Ectodermal cell (in vitro differentiated cells): ENCODE data around the gene TMEM62.
"Not testable (repeated sequence)": the region's sequence is repeated elsewhere in the genome, so short reads cannot be mapped to it uniquely, and the experiment has no call there.

ENCODE experiments used
- H3K27ac ChIP-seq: 2 replicates; pipeline ENCODE4 v1.7.0; 2013; ENCODE audit warnings: mild to moderate bottlenecking, low read depth, low read length; ENCODE audit not compliant: insufficient read depth, poor library complexity, severe bottlenecking
- H3K27me3 ChIP-seq: 2 replicates; pipeline ENCODE4 v1.7.0; 2013; ENCODE audit warnings: mild to moderate bottlenecking, low read length; ENCODE audit not compliant: insufficient read depth, control insufficient read depth, poor library complexity, severe bottlenecking
- H3K36me3 ChIP-seq: one replicate; pipeline ENCODE4 v1.7.0; 2013; ENCODE audit warnings: low read length; ENCODE audit not compliant: control insufficient read depth, insufficient read depth
- H3K4me1 ChIP-seq: one replicate; pipeline ENCODE4 v1.7.0; 2013; ENCODE audit warnings: low read length; ENCODE audit not compliant: control insufficient read depth, insufficient read depth
- H3K4me3 ChIP-seq: 2 replicates; pipeline ENCODE4 v1.7.0; 2013; ENCODE audit warnings: low read depth, low read length, control low read depth; ENCODE audit not compliant: insufficient read depth
- H3K9me3 ChIP-seq: 2 replicates; pipeline ENCODE4 v1.7.0; 2013; ENCODE audit warnings: mild to moderate bottlenecking, low read length, moderate library complexity; ENCODE audit not compliant: control insufficient read depth
- WGBS, 2 experiments: methylation state at CpG; one replicate each; pipeline ENCODE4 v1.1.7; 2013; ENCODE audit warnings: missing lambda C conversion rate in 2 of 2; 5-methylcytosine and 5-hydroxymethylcytosine counted together

Gene TMEM62

DNA sequence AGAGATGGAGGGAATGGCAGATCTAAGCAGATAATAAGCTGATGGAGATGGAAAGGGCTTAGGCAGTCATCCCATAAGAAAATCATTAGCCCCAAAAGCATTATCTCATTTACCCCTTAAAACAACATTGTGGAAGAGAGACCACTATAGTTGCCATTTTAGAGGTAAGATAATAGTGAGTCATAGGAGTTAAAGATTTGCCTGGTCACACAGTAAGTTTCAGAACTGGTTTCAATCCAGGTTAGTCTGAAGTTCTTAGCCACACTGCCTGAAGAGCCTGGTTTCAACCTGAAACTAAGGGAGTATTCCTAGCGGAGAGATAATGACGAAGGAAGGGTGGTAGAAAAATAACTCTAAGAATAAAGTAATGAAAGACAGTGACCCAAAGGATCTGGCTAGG, 14.6 kb upstream of the TMEM62 start:
- no peak overlapping the region for H3K4me3 ChIP-seq
- H3K27ac ChIP-seq = no peak overlapping the region
- no peaks in the 10 kb centered on the region for H3K9me3 ChIP-seq
- H3K36me3 ChIP-seq = no peaks in the 10 kb centered on the region
- no peaks in the 10 kb centered on the region for H3K4me1 ChIP-seq
- H3K27me3 ChIP-seq = peaks cover 51% of the 10 kb centered on the region
- 93 to 97% methylated on average over 2 of the region's 2 CpGs for WGBS, 2 experiments

DNA sequence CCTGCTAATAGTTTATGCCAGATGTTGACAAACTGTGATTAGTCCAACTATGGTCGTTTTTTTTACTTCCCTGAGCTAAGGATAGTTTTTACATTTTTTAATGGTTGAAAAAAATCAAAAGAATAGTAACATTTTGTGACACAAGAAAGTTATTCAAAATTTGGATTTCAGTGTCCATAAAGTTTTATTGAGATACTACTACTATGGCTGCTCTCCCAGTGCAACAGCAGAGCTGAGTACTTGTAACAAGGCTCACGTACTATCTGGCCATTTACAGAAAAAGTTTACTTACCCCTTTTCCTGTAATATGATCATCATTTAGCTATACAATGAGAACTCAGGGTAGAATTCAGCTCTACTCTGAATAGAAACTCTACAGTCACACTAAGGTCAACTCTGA, 11.5 kb upstream of the TMEM62 start:
- Histone ChIP-seq H3K4me1 (no peaks in the 10 kb centered on the region), H3K27ac (no peak overlapping the region), H3K4me3 (no peak overlapping the region), H3K27me3 (peaks cover 58% of the 10 kb centered on the region), H3K9me3 (no peaks in the 10 kb centered on the region), H3K36me3 (no peaks in the 10 kb centered on the region)
- WGBS, 2 experiments = 73% methylated on average over 2 of the region's 2 CpGs

DNA sequence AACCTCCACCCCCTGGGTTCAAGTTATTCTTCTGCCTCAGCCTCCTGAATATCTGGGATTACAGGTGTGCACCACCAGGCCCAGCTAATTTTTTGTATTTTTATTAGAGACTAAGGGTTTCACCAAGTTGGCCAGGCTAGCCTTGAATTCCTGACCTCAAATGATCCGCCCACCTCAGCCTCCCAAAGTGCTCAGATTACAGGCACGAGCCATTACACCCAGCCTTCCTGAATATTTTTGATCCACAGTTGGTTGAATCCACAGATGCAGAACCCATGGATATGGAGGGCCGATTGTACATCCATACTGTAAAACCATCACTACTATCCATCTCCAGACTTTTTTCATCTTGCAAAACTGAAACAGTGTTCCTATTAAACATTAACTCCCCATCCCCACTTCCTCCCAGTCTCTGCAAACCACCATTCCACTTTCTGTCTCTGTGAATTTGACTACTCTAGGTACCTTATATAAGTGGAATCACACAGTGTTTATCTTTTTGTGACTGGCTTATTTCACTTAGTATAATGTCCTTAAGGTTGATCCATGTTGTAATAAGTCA, 8.2 kb upstream of the TMEM62 start:
- peaks cover 36% of the 10 kb centered on the region for H3K27me3 ChIP-seq
- H3K9me3 ChIP-seq = no peaks in the 10 kb centered on the region
- 77 to 79% methylated on average over 3 of the region's 3 CpGs for WGBS, 2 experiments
- H3K36me3 ChIP-seq = no peaks in the 10 kb centered on the region
- H3K4me3 ChIP-seq = no peak overlapping the region
- no peaks in the 10 kb centered on the region for H3K4me1 ChIP-seq
- H3K27ac ChIP-seq = no peak overlapping the region

DNA sequence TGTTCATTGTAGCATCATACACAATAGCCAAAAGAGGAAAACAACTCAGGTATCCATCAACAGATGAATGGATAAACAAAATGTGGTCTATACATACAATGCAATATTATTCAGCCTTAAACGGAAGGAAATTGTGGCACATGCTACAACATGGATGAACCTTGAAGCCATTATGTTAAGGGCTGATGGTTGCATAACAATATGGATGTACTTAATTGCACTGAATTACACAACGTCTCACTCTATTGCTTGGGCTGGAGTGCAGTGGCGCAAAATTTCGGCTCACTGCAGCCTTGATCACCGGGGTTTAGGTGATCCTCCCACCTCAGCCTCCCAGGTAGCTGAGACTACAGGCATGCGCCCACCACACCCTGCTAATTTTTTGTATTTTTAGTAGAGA, 7.0 kb upstream of the TMEM62 start:
- H3K27ac ChIP-seq = no peak overlapping the region
- H3K36me3 ChIP-seq = no peaks in the 10 kb centered on the region
- 84 to 96% methylated on average over 5 to 6 of the region's 6 CpGs for WGBS, 2 experiments
- peaks cover 32% of the 10 kb centered on the region for H3K27me3 ChIP-seq
- H3K9me3 ChIP-seq = no peaks in the 10 kb centered on the region
- H3K4me1 ChIP-seq = no peaks in the 10 kb centered on the region
- H3K4me3 ChIP-seq = no peak overlapping the region

DNA sequence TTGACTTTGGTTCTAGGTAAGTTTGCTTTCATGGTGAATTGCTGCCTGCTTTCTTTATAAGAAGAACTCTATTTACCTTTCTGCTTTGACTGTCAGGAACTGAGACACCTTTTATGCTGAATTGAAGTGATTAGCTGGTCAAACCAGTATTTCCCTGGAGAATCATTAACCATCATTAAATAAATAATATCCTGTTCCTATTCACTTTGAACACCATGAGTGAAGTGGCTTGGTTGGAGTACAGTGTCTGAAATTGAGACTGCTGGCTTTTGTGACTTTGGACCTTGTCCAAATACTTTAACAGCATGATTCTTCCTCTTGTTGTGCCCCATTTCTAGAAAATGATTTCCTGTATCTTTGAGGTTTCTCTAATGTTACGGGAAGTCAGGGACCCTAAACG, 5.6 kb upstream of the TMEM62 start:
- Histone ChIP-seq H3K9me3 (no peaks in the 10 kb centered on the region), H3K27ac (no peak overlapping the region), H3K4me1 (no peaks in the 10 kb centered on the region), H3K4me3 (no peak overlapping the region), H3K36me3 (no peaks in the 10 kb centered on the region), H3K27me3 (peaks cover 32% of the 10 kb centered on the region)
- 88 to 100% methylated on average over 2 of the region's 2 CpGs for WGBS, 2 experiments

DNA sequence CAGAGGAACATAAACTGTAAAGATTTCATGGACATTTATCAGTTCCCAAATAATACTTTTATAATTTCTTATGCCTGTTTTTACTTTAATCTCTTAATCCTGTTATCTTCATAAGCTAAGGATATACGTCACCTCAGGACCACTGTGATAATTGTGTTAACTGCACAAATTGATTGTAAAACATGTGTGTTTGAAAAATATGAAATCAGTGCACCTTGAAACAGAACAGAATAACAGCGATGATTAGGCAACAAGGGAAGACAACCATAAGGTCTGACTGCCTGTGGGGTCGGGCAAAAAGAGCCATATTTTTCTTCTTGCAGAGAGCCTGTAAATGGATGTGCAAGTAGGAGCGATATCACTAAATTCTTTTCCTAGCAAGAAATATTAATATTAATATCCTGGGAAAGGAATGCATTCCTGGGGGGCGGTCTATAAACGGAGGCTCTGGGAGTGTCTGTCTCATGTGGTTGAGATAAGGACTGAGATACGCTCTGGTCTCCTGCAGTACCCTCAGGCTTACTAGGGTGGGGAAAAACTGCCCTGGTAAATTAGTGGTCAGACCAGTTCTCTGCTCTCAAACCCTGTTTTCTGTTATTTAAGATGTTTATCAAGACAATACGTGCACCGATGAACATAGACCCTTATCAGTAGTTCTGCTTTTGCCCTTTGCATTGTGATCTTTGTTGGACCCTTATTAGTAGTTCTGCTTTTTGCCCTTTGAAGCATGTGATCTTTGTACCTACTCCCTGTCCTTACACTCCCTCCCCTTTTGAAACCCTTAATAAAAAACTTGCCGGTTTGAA, 5.0 kb upstream of the TMEM62 start:
- not testable (repeated sequence) for H3K27ac ChIP-seq, H3K9me3 ChIP-seq, H3K36me3 ChIP-seq, H3K4me1 ChIP-seq, H3K4me3 ChIP-seq
- peaks cover 34% of the 10 kb centered on the region for H3K27me3 ChIP-seq
- WGBS, 2 experiments = 84 to 86% methylated on average over 9 to 10 of the region's 10 CpGs

DNA sequence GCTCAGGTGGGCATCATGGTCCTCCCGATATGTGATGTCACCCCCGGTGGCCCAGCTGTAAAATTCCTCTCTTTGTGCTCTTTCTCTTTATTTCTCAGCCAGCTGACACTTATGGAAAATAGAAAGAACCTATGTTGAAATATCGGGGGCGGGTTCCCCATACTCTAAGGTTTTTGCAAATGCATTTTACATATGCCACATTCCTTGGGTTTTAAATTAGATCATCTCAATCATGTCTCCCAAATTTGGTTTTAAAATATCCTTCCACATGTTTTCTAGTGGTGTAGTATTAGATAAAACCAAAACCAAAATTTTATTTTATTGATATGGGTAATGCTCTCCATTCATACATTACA, 4.4 kb upstream of the TMEM62 start:
- Histone ChIP-seq H3K9me3 (no peaks in the 10 kb centered on the region), H3K27me3 (peaks cover 35% of the 10 kb centered on the region), H3K4me3 (no peak overlapping the region), H3K4me1 (no peaks in the 10 kb centered on the region), H3K36me3 (no peaks in the 10 kb centered on the region), H3K27ac (no peak overlapping the region)
- WGBS, 2 experiments = 85 to 91% methylated on average over 4 of the region's 4 CpGs

DNA sequence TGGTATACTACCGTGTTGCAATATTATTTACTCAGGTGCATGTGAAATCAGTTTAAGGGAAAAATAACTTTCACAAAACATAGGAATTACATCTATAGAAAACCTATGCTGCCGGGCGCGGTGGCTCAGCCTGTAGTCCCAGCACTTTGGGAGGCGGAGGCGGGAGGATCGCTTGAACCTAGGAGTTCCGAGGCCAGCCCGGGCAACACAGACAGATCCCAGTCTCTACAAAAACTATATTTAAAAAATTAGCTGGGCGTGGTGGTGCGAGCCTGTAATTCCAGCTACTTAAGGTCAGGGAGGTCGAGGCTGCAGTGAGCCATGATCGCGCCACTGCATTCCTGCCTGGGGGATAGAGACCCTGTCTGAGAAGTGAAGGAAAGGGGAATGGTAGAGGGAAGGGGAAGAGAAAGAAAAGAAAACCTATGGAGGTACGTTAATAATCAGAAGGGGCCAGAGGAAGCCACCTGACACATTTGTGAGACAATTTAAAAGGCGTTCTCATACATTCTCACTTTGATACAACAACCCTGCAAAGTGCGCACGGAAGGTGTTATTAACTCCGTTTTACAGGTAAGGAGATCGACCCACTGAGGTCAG, 456 bp upstream of the TMEM62 start:
- Histone ChIP-seq H3K27ac (no peak overlapping the region), H3K4me3 (peak overlapping the region; percentile 72), H3K36me3 (no peaks in the 10 kb centered on the region), H3K27me3 (peaks cover 45% of the 10 kb centered on the region), H3K9me3 (no peaks in the 10 kb centered on the region), H3K4me1 (no peaks in the 10 kb centered on the region)
- 26 to 31% methylated on average over 19 of the region's 20 CpGs for WGBS, 2 experiments

DNA sequence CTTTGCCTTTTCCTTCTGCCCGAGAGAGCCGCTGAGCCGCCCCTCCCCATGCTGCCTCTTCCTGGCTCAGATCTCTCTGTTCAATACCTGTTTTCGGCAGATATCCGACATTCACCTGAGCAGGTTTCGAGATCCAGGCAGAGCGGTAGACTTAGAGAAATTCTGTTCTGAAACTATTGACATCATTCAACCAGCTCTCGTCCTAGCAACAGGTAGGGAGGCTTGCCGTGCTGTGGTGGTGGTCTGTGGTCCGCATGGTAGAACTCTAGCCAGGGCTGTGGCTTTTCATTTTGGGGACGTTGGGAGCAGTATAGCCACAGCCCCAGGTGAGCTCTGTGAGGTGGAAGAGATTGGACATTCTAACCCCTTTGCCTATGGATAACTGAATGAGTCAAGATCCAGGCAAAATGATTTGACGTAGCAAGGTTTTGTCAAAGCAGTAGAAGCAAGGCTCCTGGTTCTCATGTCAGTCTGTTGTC, 810 bp downstream of the TMEM62 start:
- 20 to 22% methylated on average over 12 of the region's 12 CpGs for WGBS, 2 experiments
- H3K27me3 ChIP-seq = peaks cover 45% of the 10 kb centered on the region
- H3K27ac ChIP-seq = no peak overlapping the region
- no peaks in the 10 kb centered on the region for H3K4me1 ChIP-seq
- peak overlapping the region; percentile 72 for H3K4me3 ChIP-seq
- no peaks in the 10 kb centered on the region for H3K36me3 ChIP-seq
- no peaks in the 10 kb centered on the region for H3K9me3 ChIP-seq

DNA sequence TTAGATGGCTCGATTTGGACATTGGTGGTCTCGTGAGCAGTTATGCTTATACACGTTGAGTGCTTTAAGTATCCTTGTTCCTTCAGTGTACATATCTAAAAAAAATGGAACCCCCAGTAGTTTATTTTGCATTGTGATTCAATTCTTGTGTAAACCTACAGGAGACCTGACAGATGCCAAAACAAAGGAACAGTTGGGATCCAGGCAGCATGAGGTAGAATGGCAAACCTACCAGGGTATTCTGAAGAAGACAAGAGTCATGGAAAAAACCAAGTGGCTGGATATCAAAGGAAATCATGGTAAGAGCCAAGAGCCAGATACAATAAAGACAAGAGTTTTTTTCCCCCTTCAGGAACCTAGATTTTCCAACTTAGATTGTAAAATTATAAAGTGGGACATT, 2.0 kb downstream of the TMEM62 start:
- Histone ChIP-seq H3K27me3 (peaks cover 45% of the 10 kb centered on the region), H3K36me3 (no peaks in the 10 kb centered on the region), H3K9me3 (no peaks in the 10 kb centered on the region), H3K4me3 (no peak overlapping the region), H3K27ac (no peak overlapping the region), H3K4me1 (no peaks in the 10 kb centered on the region)
- 31 to 49% methylated on average over 3 of the region's 3 CpGs for WGBS, 2 experiments
